ENCODE results near the gene SLC22A2.

GRCh38 chr6:160278786-160279310 lies 20.2 kb upstream of the SLC22A2 start:
- TF ChIP-seq, protein P1, sequence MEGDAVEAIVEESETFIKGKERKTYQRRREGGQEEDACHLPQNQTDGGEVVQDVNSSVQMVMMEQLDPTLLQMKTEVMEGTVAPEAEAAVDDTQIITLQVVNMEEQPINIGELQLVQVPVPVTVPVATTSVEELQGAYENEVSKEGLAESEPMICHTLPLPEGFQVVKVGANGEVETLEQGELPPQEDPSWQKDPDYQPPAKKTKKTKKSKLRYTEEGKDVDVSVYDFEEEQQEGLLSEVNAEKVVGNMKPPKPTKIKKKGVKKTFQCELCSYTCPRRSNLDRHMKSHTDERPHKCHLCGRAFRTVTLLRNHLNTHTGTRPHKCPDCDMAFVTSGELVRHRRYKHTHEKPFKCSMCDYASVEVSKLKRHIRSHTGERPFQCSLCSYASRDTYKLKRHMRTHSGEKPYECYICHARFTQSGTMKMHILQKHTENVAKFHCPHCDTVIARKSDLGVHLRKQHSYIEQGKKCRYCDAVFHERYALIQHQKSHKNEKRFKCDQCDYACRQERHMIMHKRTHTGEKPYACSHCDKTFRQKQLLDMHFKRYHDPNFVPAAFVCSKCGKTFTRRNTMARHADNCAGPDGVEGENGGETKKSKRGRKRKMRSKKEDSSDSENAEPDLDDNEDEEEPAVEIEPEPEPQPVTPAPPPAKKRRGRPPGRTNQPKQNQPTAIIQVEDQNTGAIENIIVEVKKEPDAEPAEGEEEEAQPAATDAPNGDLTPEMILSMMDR (IDR thresholded peaks at IDR 0.05): no peak
- no peak for TF ChIP-seq ZFX (IDR thresholded peaks at IDR 0.05; ENCODE audit: borderline replicate concordance)
